ENCODE results near the gene CAPN5. TPM values are rescaled to one million over a fixed set of nuclear protein-coding genes. Genes with fewer than 3 reads are reported as not detected.

Gene CAPN5
- total and polyA plus RNA-seq, 2 of the 8 experiments (the other 6 are each of a cell fraction or from before 2014, with no cell fraction given) = 21.5 to 22.4 TPM

DNA sequence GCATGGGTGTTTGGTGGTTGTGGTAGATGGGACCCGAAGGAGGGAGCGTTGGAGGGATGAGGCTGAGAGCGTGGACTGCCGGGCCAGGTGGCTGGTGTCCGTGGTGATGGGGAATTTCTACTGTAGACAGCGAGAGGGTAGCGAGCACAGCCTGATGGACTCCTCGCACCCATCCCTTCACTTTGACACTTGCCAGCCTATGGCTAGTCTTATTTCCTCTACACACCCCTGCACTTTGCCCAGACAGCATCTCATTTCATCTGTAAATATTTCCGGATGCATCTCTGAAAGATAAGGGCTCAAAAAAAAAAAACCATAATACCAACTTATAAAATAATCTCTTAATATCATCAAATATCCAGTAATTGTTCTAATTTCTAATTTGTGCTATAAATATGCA lies 41.7 kb downstream of the CAPN5 start:
- no peaks in the 10 kb centered on the region for H3K23me2 ChIP-seq (ENCODE audit: low read depth, low read length)
- H3K18ac ChIP-seq (ENCODE audit: extremely low read depth, low read length) = no peak overlapping the region
- FAIRE-seq (no peak), DNase-seq (ENCODE audit: low read depth in 1 of 2, low spot score in 2 of 2) (no peak)
- no peak overlapping the region for H3K27ac ChIP-seq (ENCODE audit: low read depth, low read length)
- H4K91ac ChIP-seq (replicated peaks; ENCODE audit: insufficient read length, low read length) = no peak overlapping the region
- no peak overlapping the region for H2AFZ ChIP-seq (ENCODE audit: low read length)
- no peak overlapping the region for H2BK5ac ChIP-seq (ENCODE audit: low read depth, low read length)
- peak overlapping the region; percentile 55; the same call in 1 of the 2 replicates for H2BK12ac ChIP-seq (ENCODE audit: low read depth, low read length)
- no peaks in the 10 kb centered on the region for H3K79me2 ChIP-seq (ENCODE audit: control insufficient read depth in 1 of 2, insufficient read depth in 2 of 2, low read length in 2 of 2)
- H2BK120ac ChIP-seq (replicated peaks; ENCODE audit: low read depth, low read length) = no peak overlapping the region
- peaks cover 0 to 3% (median 1%) of the 10 kb centered on the region in 4 experiments; a peak in 3 of 7 replicates for H3K4me1 ChIP-seq (replicated peaks in 1 of 4; ENCODE audit: control insufficient read depth in 3 of 4, insufficient read depth in 4 of 4, low read length in 3 of 4)
- H4K8ac ChIP-seq (ENCODE audit: extremely low read depth, insufficient read depth, low read length) = 0 out of 2 replicates have a peak overlapping the region, but pooled peaks have one; percentile 17
- H2BK20ac ChIP-seq (ENCODE audit: low read length) = no peak overlapping the region
- CTCF ChIA-PET (ENCODE audit: partially characterized antibody) = interaction anchor here (0.6 to 19.1 kb wide), 9 partner anchors 6 to 118 kb away, joined by 3 to 297 read pairs (median 14); partner anchors contain the start of gene MYO7A
- no peak overlapping the region for H3K4ac ChIP-seq (replicated peaks; ENCODE audit: insufficient read length, low read depth, low read length)
- no peak overlapping the region for H4K5ac ChIP-seq (ENCODE audit: insufficient read length, low read depth, low read length)
- H3K27me3 ChIP-seq (replicated peaks in 1 of 4; ENCODE audit: control insufficient read depth in 3 of 4, extremely low read depth in 1 of 4, insufficient read depth in 3 of 4, low read length in 3 of 4) = no peaks in the 10 kb centered on the region
- no peak overlapping the region for H3K56ac ChIP-seq (replicated peaks; ENCODE audit: insufficient read length, low read depth, low read length)
- H3K36me3 ChIP-seq (ENCODE audit: control insufficient read depth in 2 of 4, insufficient read depth in 4 of 4, low read length in 3 of 4) = no peaks in the 10 kb centered on the region
- POLR2A ChIA-PET (ENCODE audit: partially characterized antibody) = interaction anchor here (1.0 kb wide), 1 partner anchor 384 kb away, joined by 3 read pairs; no protein-coding TSS in a partner anchor
- H3K23ac ChIP-seq (ENCODE audit: insufficient read length) = no peak overlapping the region
- H3K4me3 ChIP-seq (ENCODE audit: extremely low read depth in 1 of 4, insufficient read depth in 2 of 4, low read depth in 3 of 4, low read length in 4 of 4) = no peak overlapping the region
- H3K14ac ChIP-seq (ENCODE audit: insufficient read length) = no peak overlapping the region
- no peak overlapping the region for H3K9ac ChIP-seq (replicated peaks in 1 of 4; ENCODE audit: extremely low read depth in 1 of 4, low read depth in 3 of 4, low read length in 3 of 4)
- H4K20me1 ChIP-seq (replicated peaks in 1 of 2; ENCODE audit: control insufficient read depth in 1 of 2, insufficient read depth in 2 of 2, low read length in 2 of 2) = no peaks in the 10 kb centered on the region
- no peak overlapping the region for H3K4me2 ChIP-seq (ENCODE audit: insufficient read depth in 1 of 2, low read depth in 2 of 2, low read length in 2 of 2)
- no peaks in the 10 kb centered on the region for H3K9me3 ChIP-seq (ENCODE audit: insufficient read depth in 2 of 2, low read depth in 1 of 2, low read length in 1 of 2)
- H3K79me1 ChIP-seq (ENCODE audit: low read depth, low read length) = no peaks in the 10 kb centered on the region
- H2BK15ac ChIP-seq (ENCODE audit: low read length) = no peak overlapping the region
- H2AK5ac ChIP-seq (ENCODE audit: low read depth, low read length) = no peak overlapping the region
- 86% methylated on average over 9 of the region's 9 CpGs; no CpG with 5 or more reads in 1 of the 2 experiments for WGBS, 2 experiments (ENCODE audit: extremely low coverage in 1 of 2, insufficient coverage in 1 of 2, insufficient read length in 1 of 2, insufficient replicate concordance in 2 of 2, low coverage in 1 of 2, low lambda C conversion rate in 2 of 2, missing lambda C conversion rate in 1 of 2)
- TF ChIP-seq EP300 (IDR thresholded peaks at IDR 0.05; ENCODE audit: borderline replicate concordance in 1 of 2, low read depth in 2 of 2, low read length in 2 of 2) = no peak
- no peak for TF ChIP-seq SIX5 (IDR thresholded peaks at IDR 0.05; ENCODE audit: low read depth, low read length)
- TF ChIP-seq HDAC2 (IDR thresholded peaks at IDR 0.05; ENCODE audit: borderline replicate concordance in 1 of 2, low read depth in 2 of 2, low read length in 2 of 2) = no peak
- no peak for TF ChIP-seq SP4 (IDR thresholded peaks at IDR 0.05; ENCODE audit: low read length)
- no peak for TF ChIP-seq MAFK (IDR thresholded peaks at IDR 0.05; ENCODE audit: low read depth, low read length)
- TF ChIP-seq SP1 (IDR thresholded peaks at IDR 0.05; ENCODE audit: low read depth, low read length) = no peak
- no peak for TF ChIP-seq RBBP5 (IDR thresholded peaks at IDR 0.05; ENCODE audit: borderline replicate concordance, low read depth, low read length)
- no peak for TF ChIP-seq EGR1 (IDR thresholded peaks at IDR 0.05; ENCODE audit: borderline replicate concordance, low read depth, low read length)
- TF ChIP-seq TAF1 (IDR thresholded peaks at IDR 0.05; ENCODE audit: low read depth, low read length) = no peak
- TF ChIP-seq CBX5 (IDR thresholded peaks at IDR 0.05; ENCODE audit: low read depth, low read length) = no peak
- no peak for TF ChIP-seq EZH2 (IDR thresholded peaks at IDR 0.05; ENCODE audit: low read depth, low read length, severe bottlenecking)
- TF ChIP-seq CTBP2 (IDR thresholded peaks at IDR 0.05; ENCODE audit: borderline replicate concordance, insufficient read depth, insufficient read length, low read length) = no peak
- TF ChIP-seq, protein P1, sequence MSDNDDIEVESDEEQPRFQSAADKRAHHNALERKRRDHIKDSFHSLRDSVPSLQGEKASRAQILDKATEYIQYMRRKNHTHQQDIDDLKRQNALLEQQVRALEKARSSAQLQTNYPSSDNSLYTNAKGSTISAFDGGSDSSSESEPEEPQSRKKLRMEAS (IDR thresholded peaks at IDR 0.05) = no peak
- no peak for TF ChIP-seq CHD2 (IDR thresholded peaks at IDR 0.05; ENCODE audit: low read length)
